NCI-H2171 treated with DMSO at 0.1 percent for 48 hours (cell line): ENCODE measurements around the gene LSM8.
"Not testable (repeated sequence)": the region's sequence is repeated elsewhere in the genome, so short reads cannot be mapped to it uniquely, and the experiment has no call there.

Experiments
- DNase-seq: peaks from one replicate; lab custom pipeline; 2025; lab: John Stamatoyannopoulos, UW

Gene LSM8

DNA sequence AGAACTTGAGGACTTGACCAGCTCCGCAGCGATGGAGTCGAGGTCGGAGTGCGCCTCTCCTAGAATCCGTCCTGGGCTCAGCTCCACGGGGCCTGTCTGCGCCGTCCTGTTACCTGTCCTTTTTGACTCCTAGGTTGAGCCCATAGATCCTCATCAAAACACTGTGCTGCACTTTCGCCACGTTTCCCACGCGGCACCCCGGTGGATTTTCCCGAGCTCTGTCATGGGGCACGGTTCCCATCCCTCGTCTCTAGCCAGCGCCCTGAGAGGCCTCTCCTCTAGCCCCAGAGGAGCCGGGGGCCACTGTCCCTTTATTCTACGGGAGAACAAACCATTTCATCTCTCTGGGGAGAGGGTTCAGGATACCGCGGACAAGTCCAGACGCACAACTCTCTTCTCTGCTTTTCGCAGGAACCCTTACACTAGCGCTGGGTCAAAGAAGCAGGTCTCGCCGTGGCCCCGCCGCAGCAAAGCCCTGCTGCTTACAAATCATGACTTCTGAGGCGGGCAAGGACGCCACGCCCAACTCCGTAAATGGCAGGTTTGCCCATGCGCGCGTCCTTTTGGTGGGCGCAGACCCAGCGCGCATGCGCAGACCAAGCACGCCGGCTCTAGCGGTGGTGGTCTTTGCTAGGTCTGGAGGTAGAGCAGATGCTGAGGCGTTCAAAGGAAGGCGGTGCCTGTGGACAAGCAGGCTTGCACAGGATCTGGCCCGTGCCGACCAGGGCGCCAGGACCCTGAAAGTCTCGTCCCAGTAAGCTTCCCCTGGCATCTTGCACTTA, 30.3 kb downstream of the LSM8 start:
- peak; percentile 95 for DNase-seq

DNA sequence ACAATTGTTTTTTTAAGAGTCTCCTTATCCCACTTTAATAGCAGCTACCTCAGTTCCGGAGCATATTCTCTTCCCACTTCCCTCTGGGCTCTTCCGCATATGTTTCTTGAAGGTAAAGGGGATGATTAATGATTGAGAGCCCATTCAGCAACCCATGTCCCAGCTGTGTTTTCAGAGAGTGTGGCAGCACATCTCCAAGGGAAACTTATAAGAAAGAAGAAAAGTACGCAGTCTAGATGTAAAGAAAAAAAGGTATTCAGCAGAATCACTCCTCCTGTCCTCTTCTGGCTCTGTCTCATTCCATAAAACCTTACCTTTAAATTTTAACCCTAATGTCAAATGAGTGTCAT, 30.8 kb downstream of the LSM8 start:
- DNase-seq: no peak

DNA sequence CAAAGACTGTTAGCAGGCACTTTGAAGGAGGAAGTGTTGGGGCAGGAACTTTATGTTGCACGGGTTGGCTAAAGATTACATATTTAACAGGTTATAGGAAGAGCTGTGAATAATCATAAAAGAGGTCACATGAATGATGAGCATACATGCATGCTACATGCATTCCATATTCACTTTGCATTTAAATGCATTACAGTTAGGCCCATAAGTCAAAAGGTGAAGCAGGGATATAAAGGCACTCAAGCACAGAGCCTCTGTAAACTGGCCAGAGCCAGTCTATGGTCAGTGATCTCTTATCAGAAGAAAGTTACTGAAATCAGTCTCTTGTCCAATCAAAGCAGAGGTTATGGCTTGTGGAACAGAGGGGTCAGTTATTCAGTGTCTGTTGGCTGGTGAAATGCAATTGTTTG, 33.3 kb downstream of the LSM8 start:
- no peak for DNase-seq

GRCh38 chr7:118218413-118219156, 34.6 kb downstream of the LSM8 start:
- no peak for DNase-seq

DNA sequence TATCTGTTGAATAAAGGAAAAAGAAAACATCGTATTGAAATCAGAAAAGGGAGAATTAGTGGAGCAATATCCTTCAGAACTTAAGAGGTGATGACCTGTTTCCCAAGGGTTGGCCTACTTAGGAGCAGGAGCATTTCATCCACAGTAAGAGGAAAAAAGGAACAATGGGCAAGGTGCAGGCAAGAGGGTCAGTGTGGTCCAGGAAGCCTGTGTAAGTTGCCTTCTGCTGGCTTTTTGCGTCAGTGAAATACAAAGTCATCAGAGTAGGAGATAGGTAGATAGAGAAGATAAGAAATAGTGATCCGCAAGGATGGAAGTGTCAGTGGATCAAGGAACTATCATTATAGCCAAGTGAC, 35.2 kb downstream of the LSM8 start:
- DNase-seq: no peak

DNA sequence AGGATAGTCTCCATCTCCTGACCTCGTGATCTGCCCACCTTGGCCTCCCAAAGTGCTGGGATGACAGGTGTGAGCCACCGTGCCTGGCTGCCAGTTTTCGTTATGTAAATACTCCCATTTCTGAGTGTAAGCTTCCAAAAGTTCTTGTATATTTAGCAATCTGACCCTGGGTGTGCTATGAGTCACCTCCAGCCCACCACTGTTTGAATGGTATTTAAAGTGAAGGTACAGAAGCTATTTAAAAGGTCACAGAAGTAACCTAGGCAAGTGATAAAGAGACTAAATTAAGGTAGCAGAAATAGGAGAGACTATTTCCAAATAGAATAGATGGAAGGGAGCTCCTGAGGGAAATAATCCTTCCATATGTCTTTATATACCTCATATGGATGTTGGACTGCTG, 36.6 kb downstream of the LSM8 start:
- no peak for DNase-seq

- no peak for DNase-seq
Observed at GRCh38 chr7:118222591-118222990, 38.6 kb downstream of the LSM8 start.

DNA sequence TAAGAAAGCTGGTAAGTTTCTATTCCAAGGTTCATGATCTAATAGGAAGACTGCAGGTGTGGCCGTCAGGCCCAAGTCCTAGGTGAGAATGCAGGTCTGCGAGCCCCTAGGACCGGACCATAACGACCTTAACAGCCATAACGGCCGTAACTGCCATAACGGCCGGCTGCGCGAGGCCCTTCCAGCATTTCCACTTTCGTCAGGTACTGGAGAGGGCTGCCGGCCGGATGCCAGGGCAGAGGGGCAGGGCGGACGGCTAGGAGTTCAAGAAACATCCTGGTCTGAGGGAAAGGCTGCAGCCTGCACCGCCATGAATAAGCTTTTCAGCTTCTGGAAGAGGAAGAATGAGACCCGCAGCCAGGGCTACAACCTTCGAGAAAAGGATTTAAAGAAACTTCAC, 40.6 kb downstream of the LSM8 start, which contains the start of gene ANKRD7:
ANKRD7 (plus strand) TSS at position 184 of the 400 bp plus-strand sequence; CDS start at position 311, 127 bp downstream.
- no peak for DNase-seq

DNA sequence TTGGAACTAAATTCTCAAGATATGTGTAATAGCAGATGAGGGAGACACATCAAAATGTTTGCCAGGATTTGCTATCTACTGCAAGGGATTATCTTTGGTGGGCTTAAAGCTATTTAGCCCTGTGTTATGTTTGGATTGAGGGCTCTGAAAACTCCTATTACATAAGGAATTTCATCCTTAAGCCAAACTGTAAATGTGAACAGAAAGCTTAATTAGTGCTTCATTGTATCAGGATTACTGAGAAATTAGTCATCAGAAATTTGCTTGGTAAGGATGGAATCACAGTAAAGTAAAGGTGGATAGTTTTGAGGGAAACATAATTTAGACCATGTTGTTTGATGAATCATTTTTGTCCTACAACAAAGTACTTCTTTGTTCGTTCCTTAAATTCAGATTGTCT, 48.9 kb downstream of the LSM8 start:
- DNase-seq: no peak

DNA sequence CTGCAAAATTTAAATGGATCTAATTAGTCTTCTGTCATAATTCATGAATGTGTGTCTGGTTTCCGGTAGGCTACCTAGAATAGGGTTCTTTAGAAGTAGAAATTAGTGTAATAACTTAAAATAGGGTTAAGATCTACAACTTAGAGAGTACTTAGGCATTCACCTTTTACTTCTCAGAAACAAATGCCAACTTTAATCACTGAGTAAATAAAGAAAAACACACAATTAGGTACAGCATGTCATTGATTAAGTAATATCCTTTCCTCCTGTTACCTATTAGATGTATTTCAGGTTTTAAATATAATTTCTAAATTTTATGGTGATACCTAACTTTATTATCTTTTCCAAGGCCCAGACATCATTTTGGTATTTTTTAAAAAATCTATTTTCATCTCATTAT, 49.8 kb downstream of the LSM8 start:
- DNase-seq: no peak

DNA sequence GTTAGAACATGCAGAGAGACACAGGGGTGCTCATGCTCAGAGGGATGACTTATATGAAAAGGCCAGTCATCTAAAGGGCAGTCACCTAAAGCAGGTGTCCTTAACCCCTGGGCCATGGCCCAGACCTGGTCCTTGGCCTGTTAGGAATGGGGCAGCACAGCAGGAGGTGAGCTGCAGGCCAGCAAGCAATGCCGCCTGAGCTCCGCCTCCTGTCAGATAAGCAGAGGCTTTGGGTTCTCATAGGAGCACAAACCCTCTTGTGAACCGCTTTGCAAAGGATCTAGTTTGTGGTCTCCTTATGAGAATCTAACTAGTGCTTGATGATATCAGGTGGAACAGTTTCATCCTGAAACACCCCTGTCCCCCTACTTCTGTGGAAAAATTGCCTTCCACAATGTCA, 55.0 kb downstream of the LSM8 start:
- no peak for DNase-seq

GRCh38 chr7:118240320-118240719, 56.4 kb downstream of the LSM8 start:
- not testable (repeated sequence) for DNase-seq
